ENCODE measurements around the gene PXDN.

The PXDN gene

GRCh38 chr2:1613731-1614354 lies 130.5 kb downstream of the PXDN start:
- DNase-seq (ENCODE audit: low read depth, low spot score) = no peak

GRCh38 chr2:1613078-1613445 lies 131.3 kb downstream of the PXDN start:
- DNase-seq (ENCODE audit: low read depth, low spot score) = no peak

- no peak for DNase-seq (ENCODE audit: low read depth, low spot score)
Observed at GRCh38 chr2:1612391-1613077, 131.8 kb downstream of the PXDN start.

- no peak for DNase-seq (ENCODE audit: low read depth, low spot score)
Observed at GRCh38 chr2:1611886-1612285, 132.4 kb downstream of the PXDN start.

GRCh38 chr2:1610096-1610485 lies 134.2 kb downstream of the PXDN start:
- no peak for DNase-seq (ENCODE audit: low read depth, low spot score)

GRCh38 chr2:1609485-1610095 lies 134.7 kb downstream of the PXDN start:
- no peak for DNase-seq (ENCODE audit: low read depth, low spot score)

- no peak for DNase-seq (ENCODE audit: low read depth, low spot score)
Observed at GRCh38 chr2:1609040-1609439, 135.3 kb downstream of the PXDN start.

GRCh38 chr2:1607971-1608688 lies 136.2 kb downstream of the PXDN start:
- DNase-seq (ENCODE audit: low read depth, low spot score) = no peak

GRCh38 chr2:1607236-1607920 lies 136.9 kb downstream of the PXDN start:
- DNase-seq (ENCODE audit: low read depth, low spot score) = no peak

GRCh38 chr2:1606421-1607235 lies 137.7 kb downstream of the PXDN start:
- no peak for DNase-seq (ENCODE audit: low read depth, low spot score)

- no peak for DNase-seq (ENCODE audit: low read depth, low spot score)
Observed at GRCh38 chr2:1606046-1606400, 138.3 kb downstream of the PXDN start.

GRCh38 chr2:1605102-1606045 lies 138.9 kb downstream of the PXDN start:
- DNase-seq (ENCODE audit: low read depth, low spot score) = no peak

- no peak for DNase-seq (ENCODE audit: low read depth, low spot score)
Observed at GRCh38 chr2:1603521-1603920, 140.8 kb downstream of the PXDN start.

- no peak for DNase-seq (ENCODE audit: low read depth, low spot score)
Observed at GRCh38 chr2:1603059-1603458, 141.3 kb downstream of the PXDN start.

- no peak for DNase-seq (ENCODE audit: low read depth, low spot score)
Observed at GRCh38 chr2:1602278-1603010, 141.9 kb downstream of the PXDN start.

GRCh38 chr2:1601471-1602277 lies 142.6 kb downstream of the PXDN start:
- no peak for DNase-seq (ENCODE audit: low read depth, low spot score)

GRCh38 chr2:1601067-1601412 lies 143.3 kb downstream of the PXDN start:
- no peak for DNase-seq (ENCODE audit: low read depth, low spot score)

- no peak for DNase-seq (ENCODE audit: low read depth, low spot score)
Observed at GRCh38 chr2:1600191-1601066, 143.9 kb downstream of the PXDN start.

All from brain pericyte (primary cell).